Stomach (tissue), 9 donors: Measurements from ENCODE around the gene SMIM30. TPM values are rescaled to one million over a fixed set of nuclear protein-coding genes. Genes with fewer than 3 reads are reported as not detected.

Experiments used
- DNase-seq, 2 donors: peaks; one replicate each; pipeline versions ENCODE4 v3.0.0 to v3.0.0-alpha.2; 2013 to 2019
- H3K27ac ChIP-seq, 5 donors: fragments of 200-600 bp in 4 of 5; sonication (generic) in 4 of 5; one replicate each; pipeline ENCODE4 v1.5.1; 2013 to 2019; ENCODE audit warnings: mild to moderate bottlenecking in 1 of 5, moderate library complexity in 1 of 5
- H3K27me3 ChIP-seq, 3 donors: fragments of 200-600 bp; sonication (generic); one replicate each; pipeline ENCODE4 v1.5.1; 2017 to 2019; ENCODE audit warnings: mixed run types in 1 of 3
- H3K36me3 ChIP-seq, 4 donors: fragments of 200-600 bp; sonication (generic); 1 replicate in 3 of 4; 2 replicates in 1 of 4; pipeline ENCODE4 v1.5.1; 2016 to 2019
- H3K4me1 ChIP-seq, 4 donors: fragments of 200-600 bp; sonication (generic); one replicate each; pipeline ENCODE4 v1.5.1; 2016 to 2019
- H3K4me3 ChIP-seq, 4 donors: fragments of 200-600 bp; sonication (generic) in 3 of 4; one replicate each; pipeline ENCODE4 v1.5.1; 2016 to 2019; ENCODE audit warnings: mild to moderate bottlenecking in 1 of 4
- H3K9me3 ChIP-seq, 4 donors: fragments of 200-600 bp; sonication (generic); one replicate each; pipeline ENCODE4 v1.5.1; 2016 to 2019
- EP300 ChIP-seq: sonication (generic); formaldehyde crosslinking; IDR thresholded peaks from one replicate; pipeline ENCODE4 v1.6.1; 2017; ENCODE audit warnings: antibody characterized with exemption
- POLR2A ChIP-seq, 4 donors: fragments of 450-650 bp; IDR thresholded peaks; one replicate each; pipeline ENCODE4 v1.6.1; 2016; ENCODE audit warnings: antibody characterized with exemption in 4 of 4, control low read depth in 2 of 4, mild to moderate bottlenecking in 1 of 4, moderate library complexity in 1 of 4
- POLR2AphosphoS5 ChIP-seq, 3 donors: sonication (generic); formaldehyde crosslinking; IDR thresholded peaks; one replicate each; pipeline ENCODE4 v1.6.1; 2016; ENCODE audit warnings: antibody characterized with exemption in 3 of 3
- WGBS, 5 donors: extraction: QIAGEN DNeasy Blood & Tissue Kit in 3 of 5; methylation state at CpG; one replicate each; pipeline versions ENCODE4 v1.1.5 to v1.1.7; 2013 to 2018; 5-methylcytosine and 5-hydroxymethylcytosine counted together
- intact Hi-C: fragments of 100-400 bp; cut with DNase I; formaldehyde crosslinking; loops from one replicate; pipeline ENCODE4 v1.15.1; 2023; ENCODE audit warnings: low total_unique reads
- polyA plus RNA-seq, 3 donors: library from polyadenylated mRNA; stranded (reverse); fragments of 200-250 nt; gene quantifications; one replicate each; pipeline ENCODE4 v1.2.3, GENCODE V29; 2013
- total RNA-seq, 5 donors: library from RNA; depleted of rRNA; stranded (reverse); fragments of >200 nt; gene quantifications; one replicate each; pipeline versions ENCODE4 v1.1.0 to v1.2.3, GENCODE V29; 2014 to 2016
- TF ChIP-seq, protein P1 (sequence below), 7 experiments: fragments of 450-650 bp in 4 of 7; fragments of 200-600 bp in 3 of 7; sonication (generic) in 3 of 7; IDR thresholded peaks; one replicate each; pipeline ENCODE4 v1.5.1; 2016 to 2019; ENCODE audit warnings: antibody characterized with exemption in 7 of 7, control low read depth in 2 of 7, mild to moderate bottlenecking in 1 of 7
- donor health status: healthy with polysubstance abuse.
- donor health status: Bipolar disorder and iron deficiency.
- donor health status: healthy.

The SMIM30 gene
- total and polyA plus RNA-seq, 8 donors, result 14.6 to 144 (median 59.7) TPM; not detected in 1

DNA sequence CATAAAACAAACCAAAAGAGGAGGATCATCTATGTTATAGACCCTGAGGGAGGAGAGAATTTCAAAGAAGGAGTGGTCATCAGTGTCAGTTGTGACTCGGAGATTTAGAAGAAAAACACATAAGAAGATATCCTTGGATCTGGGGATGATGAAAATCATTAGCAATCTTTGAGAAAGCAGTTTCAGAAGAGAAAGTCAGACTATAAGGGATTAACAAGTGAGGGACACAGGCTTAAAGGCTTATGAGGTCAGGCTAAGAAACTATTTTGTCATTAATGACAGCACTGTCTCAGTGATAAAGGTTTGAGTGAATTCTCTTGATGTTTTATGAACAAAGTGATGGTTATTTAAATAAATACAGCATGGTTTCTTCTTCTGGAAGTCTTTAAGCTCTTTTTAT is 25.6 kb downstream of the SMIM30 start:
- no peak for DNase-seq
- Histone ChIP-seq H3K36me3 (no peaks in the 10 kb centered on the region), H3K9me3 (no peaks in the 10 kb centered on the region), H3K27ac (no peak overlapping the region), H3K27me3 (no peaks in the 10 kb centered on the region), H3K4me3 (no peak overlapping the region), H3K4me1 (no peaks in the 10 kb centered on the region)
- 79 to 89% (median 85%) methylated on average over 1 of the region's 1 CpG for WGBS, 5 donors
- TF ChIP-seq, protein P1, sequence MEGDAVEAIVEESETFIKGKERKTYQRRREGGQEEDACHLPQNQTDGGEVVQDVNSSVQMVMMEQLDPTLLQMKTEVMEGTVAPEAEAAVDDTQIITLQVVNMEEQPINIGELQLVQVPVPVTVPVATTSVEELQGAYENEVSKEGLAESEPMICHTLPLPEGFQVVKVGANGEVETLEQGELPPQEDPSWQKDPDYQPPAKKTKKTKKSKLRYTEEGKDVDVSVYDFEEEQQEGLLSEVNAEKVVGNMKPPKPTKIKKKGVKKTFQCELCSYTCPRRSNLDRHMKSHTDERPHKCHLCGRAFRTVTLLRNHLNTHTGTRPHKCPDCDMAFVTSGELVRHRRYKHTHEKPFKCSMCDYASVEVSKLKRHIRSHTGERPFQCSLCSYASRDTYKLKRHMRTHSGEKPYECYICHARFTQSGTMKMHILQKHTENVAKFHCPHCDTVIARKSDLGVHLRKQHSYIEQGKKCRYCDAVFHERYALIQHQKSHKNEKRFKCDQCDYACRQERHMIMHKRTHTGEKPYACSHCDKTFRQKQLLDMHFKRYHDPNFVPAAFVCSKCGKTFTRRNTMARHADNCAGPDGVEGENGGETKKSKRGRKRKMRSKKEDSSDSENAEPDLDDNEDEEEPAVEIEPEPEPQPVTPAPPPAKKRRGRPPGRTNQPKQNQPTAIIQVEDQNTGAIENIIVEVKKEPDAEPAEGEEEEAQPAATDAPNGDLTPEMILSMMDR (IDR thresholded peaks at IDR 0.05), result no peak
- TF ChIP-seq POLR2A (IDR thresholded peaks at IDR 0.05) (no peak), POLR2AphosphoS5 (IDR thresholded peaks at IDR 0.05) (no peak), EP300 (no peak)
- intact Hi-C loops, result no loop called here

DNA sequence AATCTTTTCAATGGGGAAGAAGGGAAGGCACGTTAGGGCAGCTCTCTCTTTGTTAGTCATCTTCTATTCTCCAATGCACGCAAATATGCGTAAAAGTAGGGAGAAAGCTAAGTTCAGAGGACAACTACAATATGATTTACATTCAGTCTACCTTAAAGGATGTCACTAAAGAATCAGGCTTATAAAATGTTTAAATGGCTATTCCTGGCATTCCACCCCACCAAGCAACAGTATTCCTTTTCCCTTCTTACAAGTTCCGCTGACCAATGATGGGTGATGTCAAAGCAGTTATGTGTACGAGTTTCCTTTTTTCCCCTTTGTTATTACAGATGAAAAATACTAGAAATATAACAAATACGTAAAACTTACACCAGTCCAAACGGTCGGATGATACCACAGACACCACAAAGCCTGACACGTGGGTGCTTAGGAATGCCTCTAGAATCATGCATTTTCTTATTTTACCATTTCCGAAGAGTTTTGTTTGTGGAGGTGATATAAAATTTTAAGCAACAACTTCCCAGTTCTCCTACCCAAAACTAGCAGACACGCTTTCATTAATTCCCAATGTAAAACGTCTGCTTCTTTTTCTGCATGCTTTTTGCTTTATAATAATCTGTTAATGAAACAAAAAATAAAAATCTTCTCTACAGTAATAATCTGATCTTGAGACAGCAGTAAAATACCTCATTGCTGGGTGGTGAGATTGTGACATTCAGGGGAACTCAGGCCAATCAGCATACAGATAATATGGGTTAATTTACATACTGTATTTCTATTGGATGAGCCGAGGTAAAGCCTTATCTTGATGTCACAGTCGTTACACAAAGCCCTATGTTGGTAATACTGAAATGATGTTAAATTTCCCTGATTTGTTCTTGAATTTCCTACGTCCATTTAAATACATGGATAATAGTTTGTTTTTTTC is 31.0 kb downstream of the SMIM30 start:
- H3K4me3 ChIP-seq, result peak overlapping the region in 2 of 4 donors; percentile 49 to 50
- peak in 1 of 2 donors; percentile 73 for DNase-seq
- no peaks in the 10 kb centered on the region for H3K9me3 ChIP-seq
- intact Hi-C loops, result no loop called here
- 44 to 57% (median 49%) methylated on average over 15 of the region's 15 CpGs for WGBS, 5 donors
- no peaks in the 10 kb centered on the region for H3K36me3 ChIP-seq
- peaks cover 9 to 31% (median 16%) of the 10 kb centered on the region in 4 donors for H3K4me1 ChIP-seq
- TF ChIP-seq, protein P1 (IDR thresholded peaks at IDR 0.05), result no peak
- TF ChIP-seq POLR2A (IDR thresholded peaks at IDR 0.05), result no peak
- TF ChIP-seq EP300, result no peak
- no peak for TF ChIP-seq POLR2AphosphoS5 (IDR thresholded peaks at IDR 0.05)
- H3K27me3 ChIP-seq, result peaks cover 0 to 4% (median 0%) of the 10 kb centered on the region in 3 donors
- peak overlapping the region in 4 of 5 donors; percentile 23 to 62 (median 55) for H3K27ac ChIP-seq

DNA sequence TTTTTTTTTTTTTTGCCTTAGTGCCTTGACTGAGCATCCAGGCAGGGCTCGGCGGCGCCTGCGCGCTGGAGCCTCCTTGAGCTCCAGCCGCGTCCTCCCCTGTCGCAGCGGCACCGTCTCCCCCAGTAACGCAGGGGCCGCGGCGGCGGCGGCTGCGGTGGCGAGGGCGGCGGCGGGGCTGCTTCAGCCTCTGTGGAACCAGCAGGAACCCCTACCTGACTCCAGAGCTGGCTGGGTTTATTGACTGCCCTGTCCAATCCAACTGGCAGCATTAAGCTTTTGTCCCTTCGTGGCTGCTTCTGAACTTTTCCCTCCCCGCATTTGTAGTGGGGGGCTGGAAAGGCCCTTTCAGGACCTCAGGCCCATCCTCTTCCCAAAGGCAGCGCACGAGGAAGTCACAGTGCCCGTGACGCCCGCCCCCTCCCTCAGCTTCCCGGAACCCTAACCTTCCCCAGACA is 31.9 kb downstream of the SMIM30 start, which contains the start of gene GPR85:
Gene GPR85 (minus strand): TSS at position 397 of the 458 bp plus-strand sequence. CDS start 2,106 bp downstream, outside the sequence.
- 1 to 4% (median 1%) methylated on average over 8 to 29 of the region's 29 CpGs for WGBS, 5 donors
- DNase-seq, result peak; percentile 40 to 92
- Histone ChIP-seq H3K4me3 (peak within 1 kb of the TSS; percentile 44 to 50 (median 48)), H3K27me3 (peaks cover 0 to 4% (median 0%) of the 10 kb centered on the region in 3 donors), H3K36me3 (no peaks in the 10 kb centered on the region), H3K27ac (peak within 1 kb of the TSS; percentile 14 to 62 (median 52)), H3K9me3 (no peaks in the 10 kb centered on the region), H3K4me1 (peaks cover 9 to 31% (median 16%) of the 10 kb centered on the region in 4 donors)
- intact Hi-C loops, result no loop called here
- no peak for TF ChIP-seq EP300
- TF ChIP-seq POLR2AphosphoS5 (IDR thresholded peaks at IDR 0.05), result no peak
- TF ChIP-seq, protein P1 (IDR thresholded peaks at IDR 0.05), result no peak
- no peak for TF ChIP-seq POLR2A (IDR thresholded peaks at IDR 0.05)

DNA sequence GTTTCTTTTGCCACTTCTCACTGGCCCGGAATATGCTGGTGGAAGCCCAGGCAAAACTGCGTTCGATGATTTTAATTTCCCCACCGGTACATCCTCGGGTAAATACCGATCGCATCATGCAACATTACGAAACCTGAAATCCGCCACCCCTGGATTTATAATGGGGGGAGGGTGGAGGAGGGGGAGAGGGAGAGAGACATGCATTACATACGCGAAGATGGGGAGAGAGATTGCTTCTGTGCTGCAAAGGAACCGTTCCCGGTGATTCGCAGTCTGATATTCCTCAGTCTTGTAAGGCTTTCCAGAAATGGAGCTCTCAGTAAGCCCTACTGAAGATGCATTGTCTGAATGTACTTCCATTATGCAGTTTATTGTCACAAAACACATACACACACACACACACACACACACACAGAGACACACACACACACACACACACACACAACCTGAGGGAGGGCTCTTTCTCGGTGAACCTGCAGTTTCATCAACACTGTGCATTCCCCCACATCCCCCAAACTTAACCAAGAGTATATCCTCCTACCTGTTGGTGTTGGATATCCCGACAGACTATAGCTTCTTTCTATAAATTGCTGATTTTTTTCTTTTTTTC is 32.5 kb downstream of the SMIM30 start:
- Histone ChIP-seq H3K27ac (no peak overlapping the region), H3K9me3 (no peaks in the 10 kb centered on the region), H3K4me1 (peaks cover 9 to 31% (median 16%) of the 10 kb centered on the region in 4 donors), H3K36me3 (no peaks in the 10 kb centered on the region), H3K27me3 (peaks cover 0 to 4% (median 0%) of the 10 kb centered on the region in 3 donors), H3K4me3 (peak overlapping the region; percentile 44 to 50 (median 48))
- TF ChIP-seq, protein P1 (IDR thresholded peaks at IDR 0.05), result no peak
- TF ChIP-seq EP300 (no peak), POLR2AphosphoS5 (IDR thresholded peaks at IDR 0.05) (no peak), POLR2A (IDR thresholded peaks at IDR 0.05) (no peak)
- intact Hi-C loops, result no loop called here
- WGBS, 5 donors, result 8 to 22% (median 12%) methylated on average over 16 of the region's 16 CpGs
- DNase-seq, result peak in 1 of 2 donors; percentile 49
